K562 (cell line): ENCODE results near the gene LHCGR. TPM values are rescaled to one million over a fixed set of nuclear protein-coding genes. Genes with fewer than 3 reads are reported as not detected.

Experiments used
- BRCA1 ChIP-seq, 2 experiments: fragments of 450-650 bp in 1 of 2; sonication (generic) in 1 of 2; formaldehyde crosslinking in 1 of 2; IDR thresholded peaks; 2 replicates each; pipeline versions ENCODE4 v1.5.0 to v1.6.1; 2017 to 2020; ENCODE audit warnings: mild to moderate bottlenecking in 1 of 2, missing genetic modification reagents in 1 of 2
- DMBX1 ChIP-seq: fragments of 250-450 bp; sonication (Bioruptor Pico); IDR thresholded peaks from 2 replicates; pipeline ENCODE4 v1.8.0; 2022; ENCODE audit warnings: inconsistent platforms, mild to moderate bottlenecking, moderate library complexity, borderline replicate concordance
- FOXA3 ChIP-seq, 2 experiments: fragments of 450-650 bp in 1 of 2; sonication (generic) in 1 of 2; formaldehyde crosslinking; IDR thresholded peaks in 1 of 2; conservative IDR thresholded peaks in 1 of 2; 2 replicates each; pipeline versions ENCODE4 v1.4.0 to v1.8.0; 2020 to 2022; ENCODE audit warnings: mild to moderate bottlenecking in 2 of 2, missing genetic modification reagents in 1 of 2
- ZKSCAN1 ChIP-seq: fragments of 150-350 bp; IDR thresholded peaks from 2 replicates; pipeline ENCODE4 v1.6.1; 2016; ENCODE audit warnings: low read depth, low read length
- ZNF133 ChIP-seq: fragments of 250-450 bp; sonication (Bioruptor Pico); IDR thresholded peaks from 2 replicates; pipeline ENCODE4 v1.4.0; 2020; ENCODE audit warnings: mild to moderate bottlenecking
- ZNF232 ChIP-seq: sonication (generic); formaldehyde crosslinking; IDR thresholded peaks from 2 replicates; pipeline ENCODE4 v1.8.0; 2022; ENCODE audit warnings: mild to moderate bottlenecking, missing genetic modification reagents
- ZNF609 ChIP-seq: sonication (generic); formaldehyde crosslinking; IDR thresholded peaks from 2 replicates; pipeline ENCODE4 v1.8.1; 2023; ENCODE audit warnings: missing genetic modification reagents, mild to moderate bottlenecking, borderline replicate concordance
- polyA plus RNA-seq, 8 experiments: library from polyadenylated mRNA; depleted of rRNA in 4 of 8; stranded (reverse) in 5 of 8; unstranded in 3 of 8; fragments of >200 nt; fragmentation: Nextera tagmentation in 2 of 8; fragmentation: Illumina TruSeq in 1 of 8; extraction: Ambion mirVana in 2 of 8; extraction: Trizol in 1 of 8; gene quantifications; 2 replicates each; pipeline versions ENCODE4 v1.2.1 to v1.2.3, GENCODE V29; 2011 to 2014; ENCODE audit warnings: inconsistent platforms in 1 of 8, missing spikeins in 1 of 8
- total RNA-seq, 7 experiments: library from RNA; depleted of rRNA in 6 of 7; stranded (reverse); fragments of >200 nt in 6 of 7; fragmentation: Illumina TruSeq in 2 of 7; extraction: Trizol in 2 of 7; gene quantifications; 2 replicates each; pipeline versions ENCODE4 v1.2.1 to v1.2.3, GENCODE V29; 2011 to 2021; ENCODE audit warnings: low replicate concordance in 1 of 7

The LHCGR gene
- total and polyA plus RNA-seq, 9 of the 15 experiments (the other 6 are each of a cell fraction or from before 2014, with no cell fraction given) = not detected

- TF ChIP-seq ZKSCAN1 (no peak), ZNF133 (no peak), ZNF609 (no peak), BRCA1 (IDR thresholded peaks at IDR 0.05) (no peak), BRCA1 (CRISPR knock-in tag; IDR thresholded peaks at IDR 0.05) (no peak), FOXA3 (CRISPR knock-in tag; conservative IDR thresholded peaks at IDR 0.05 in 1 of 2, IDR thresholded peaks at IDR 0.05 in 1 of 2) (no peak), DMBX1 (CRISPR knock-in tag) (no peak), ZNF232 (CRISPR knock-in tag) (no peak)
Observed at GRCh38 chr2:48759682-48760081, 4.2 kb upstream of the LHCGR start (continued).
